HG02571 (cell line): Measurements from ENCODE around the gene VEGFD.
"Not testable (repeated sequence)": the region's sequence is repeated elsewhere in the genome, so short reads cannot be mapped to it uniquely, and the experiment has no call there.

Experiments used
- ATAC-seq: cut with Tn5 transposase; IDR thresholded peaks from one replicate; pipeline ENCODE4 v1.9.1; 2021; ENCODE audit warnings: mild to moderate bottlenecking, moderate library complexity; ENCODE audit not compliant: unreplicated experiment

The VEGFD gene

DNA sequence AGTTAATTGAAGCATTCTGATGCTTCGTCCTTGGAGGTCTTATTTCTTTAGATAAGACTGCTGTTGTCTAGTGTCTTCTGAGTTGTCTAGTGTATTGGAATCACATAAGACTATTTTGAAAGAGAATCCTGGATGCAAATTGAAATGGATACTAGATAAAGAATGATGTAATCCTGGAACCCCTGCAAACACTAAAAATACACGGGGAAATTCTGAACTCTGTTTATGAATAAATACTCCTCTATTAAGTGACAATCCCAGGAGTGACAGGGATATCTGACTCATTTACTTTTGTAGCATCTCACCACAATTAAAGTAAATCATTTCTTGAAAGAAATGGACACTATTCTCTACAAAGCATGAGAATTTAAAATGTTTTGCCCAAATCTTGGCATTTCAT is 69.7 kb downstream of the VEGFD start:
- no peak for ATAC-seq

DNA sequence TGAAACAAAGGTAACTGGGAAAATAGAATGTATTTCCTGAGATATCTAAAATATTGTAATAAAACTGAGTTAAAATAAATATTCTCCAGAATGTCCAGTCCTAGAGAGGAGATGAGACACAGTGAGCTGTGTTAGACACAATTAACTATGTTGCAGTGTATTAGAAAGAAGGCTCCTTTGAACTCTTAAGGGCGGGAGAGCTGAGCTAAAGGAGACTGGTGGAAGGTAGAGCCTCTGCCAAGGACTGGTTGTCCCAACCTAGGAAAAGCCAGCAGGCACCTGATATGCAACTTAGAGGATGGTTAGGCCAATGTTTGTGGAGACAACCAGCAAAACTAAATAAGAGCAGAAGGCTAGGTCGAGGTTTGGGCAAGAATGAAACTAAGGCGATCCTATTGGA is 73.1 kb downstream of the VEGFD start:
- no peak for ATAC-seq

DNA sequence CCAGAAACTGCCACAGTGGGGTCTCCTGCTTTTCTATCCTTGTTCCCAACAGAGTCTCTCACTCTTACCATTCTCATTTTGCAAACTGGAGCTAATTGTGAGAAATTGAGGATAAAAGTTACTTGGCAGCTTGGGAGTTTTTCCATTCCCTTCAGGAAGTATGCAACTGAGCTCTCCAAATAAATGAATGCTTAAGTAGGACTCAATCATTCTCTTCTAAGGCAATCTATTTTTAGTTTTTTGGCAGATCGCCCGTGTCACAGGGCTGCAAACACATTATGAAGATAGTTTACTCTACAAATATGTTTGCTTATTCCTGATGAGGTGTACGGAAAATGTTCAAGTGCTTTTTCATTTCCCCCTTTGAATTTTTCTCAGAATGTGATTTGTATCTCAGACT is 74.1 kb downstream of the VEGFD start:
- ATAC-seq: no peak

DNA sequence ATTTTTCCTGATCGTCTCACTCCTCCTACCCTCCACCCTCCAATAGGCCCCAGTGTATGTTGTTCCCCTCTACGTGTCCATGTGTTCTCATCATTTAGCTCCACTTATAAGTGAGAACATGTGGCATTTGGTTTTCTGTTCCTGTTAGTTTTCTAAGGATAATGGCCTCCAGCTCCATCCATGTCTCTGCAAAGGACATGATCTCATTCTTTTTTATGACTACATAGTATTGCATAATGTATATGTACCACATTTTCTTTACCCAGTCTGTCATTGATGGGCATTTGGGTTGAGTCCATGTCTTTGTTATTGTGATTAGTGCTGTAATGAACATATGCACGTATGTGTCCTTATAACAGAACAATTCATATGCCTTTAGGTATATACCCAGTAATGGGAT is 78.3 kb downstream of the VEGFD start:
- not testable (repeated sequence) for ATAC-seq

DNA sequence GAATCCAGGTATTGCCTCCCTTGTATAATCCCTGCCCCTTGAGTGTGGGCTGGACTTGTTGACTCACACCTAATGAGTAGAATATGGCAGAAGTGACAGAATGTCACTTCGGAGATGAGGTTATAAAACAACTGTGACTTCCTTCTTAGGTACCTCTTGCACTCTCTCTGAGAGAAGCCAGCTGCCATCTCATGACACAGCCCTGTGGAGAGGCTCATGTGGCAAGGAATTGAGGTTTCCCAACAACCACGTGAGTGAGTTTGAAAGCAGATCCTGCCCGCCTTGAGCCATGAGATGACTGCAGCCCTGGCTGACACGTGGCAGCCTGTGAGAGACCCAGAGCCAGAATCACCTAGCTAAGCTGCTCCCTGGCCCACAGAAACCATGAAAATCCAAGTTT is 82.3 kb downstream of the VEGFD start:
- ATAC-seq: no peak

DNA sequence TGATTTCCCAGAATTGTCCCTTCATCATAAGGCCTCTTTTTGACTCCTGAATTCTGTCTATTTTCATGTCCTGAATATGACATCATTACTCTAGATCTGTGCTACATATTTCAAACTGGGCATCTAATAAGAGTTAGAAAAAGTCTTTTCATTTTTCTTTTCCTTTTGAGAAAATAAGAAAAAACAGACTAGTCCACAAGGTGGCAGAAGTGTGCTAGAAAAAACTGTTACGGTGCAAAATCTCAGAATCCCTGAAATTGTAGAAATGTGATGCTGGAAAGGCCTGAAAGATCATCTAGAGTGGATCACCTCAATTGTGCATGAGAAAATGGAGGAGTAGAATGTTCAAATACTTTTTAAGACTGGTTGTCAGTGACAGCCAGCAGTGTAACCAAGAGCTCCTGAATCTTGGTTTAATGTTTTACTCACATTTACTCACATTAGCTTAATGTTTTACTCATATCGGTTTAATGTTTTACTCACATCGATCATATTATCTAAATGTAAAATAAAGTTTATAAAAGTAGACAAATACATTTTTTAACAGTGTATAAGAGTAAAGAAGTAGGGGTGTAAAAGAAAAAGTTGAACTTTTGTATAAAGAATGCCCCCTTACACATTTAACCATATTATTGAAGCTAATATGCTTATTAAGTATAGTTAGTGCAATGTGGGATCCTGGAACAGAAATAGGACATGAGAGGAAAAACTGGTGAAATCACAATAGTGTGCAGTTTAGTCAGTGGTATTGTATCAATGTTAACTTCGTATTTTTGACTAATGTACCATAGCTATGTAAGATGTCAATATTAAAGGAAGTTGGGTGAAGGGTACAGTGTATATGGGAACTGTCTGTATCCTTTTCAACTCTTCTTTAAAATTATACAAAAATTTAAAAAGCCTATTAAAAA is 84.0 kb downstream of the VEGFD start:
- no peak for ATAC-seq

DNA sequence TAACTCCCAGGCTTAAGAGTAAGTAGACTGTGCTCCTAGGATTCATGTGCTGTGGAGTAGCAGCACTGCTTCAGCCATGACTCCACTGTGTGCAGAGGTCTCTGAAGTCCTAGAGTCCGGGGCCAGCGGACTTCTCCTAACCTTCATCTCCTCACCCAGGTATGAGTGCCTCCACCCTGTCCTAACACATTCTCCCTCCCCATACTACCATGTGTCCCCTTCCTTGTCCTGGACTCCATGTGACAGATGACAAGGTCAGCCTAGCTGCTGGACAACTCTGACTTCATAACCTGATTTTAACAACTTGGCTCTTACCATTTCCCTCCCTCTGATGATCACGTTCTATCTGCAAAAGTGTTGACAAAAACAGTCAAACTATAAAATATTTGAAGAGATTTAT is 85.4 kb downstream of the VEGFD start:
- no peak for ATAC-seq

DNA sequence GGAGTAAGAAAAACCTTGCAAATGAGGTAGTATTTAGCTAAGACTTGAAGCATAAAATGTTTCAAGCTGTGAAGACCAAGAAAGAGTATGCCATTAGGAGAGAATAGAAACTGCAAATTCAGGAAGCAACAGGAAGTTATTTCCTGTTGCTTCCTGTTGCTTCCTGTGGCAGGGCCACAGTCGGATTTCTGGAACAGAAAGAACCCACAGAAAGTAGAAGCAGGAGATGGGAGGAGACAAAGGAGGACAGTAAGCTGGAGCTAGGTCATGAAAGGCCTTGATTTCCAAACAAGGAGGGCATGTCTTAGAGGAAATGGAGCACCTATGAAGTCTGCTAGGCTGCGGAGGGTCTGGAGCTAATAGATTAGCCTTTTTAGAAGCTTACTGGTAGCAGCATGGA is 86.0 kb downstream of the VEGFD start:
- no peak for ATAC-seq
